Measurements from ENCODE around the gene BRD4.

BRD4 gene

DNA sequence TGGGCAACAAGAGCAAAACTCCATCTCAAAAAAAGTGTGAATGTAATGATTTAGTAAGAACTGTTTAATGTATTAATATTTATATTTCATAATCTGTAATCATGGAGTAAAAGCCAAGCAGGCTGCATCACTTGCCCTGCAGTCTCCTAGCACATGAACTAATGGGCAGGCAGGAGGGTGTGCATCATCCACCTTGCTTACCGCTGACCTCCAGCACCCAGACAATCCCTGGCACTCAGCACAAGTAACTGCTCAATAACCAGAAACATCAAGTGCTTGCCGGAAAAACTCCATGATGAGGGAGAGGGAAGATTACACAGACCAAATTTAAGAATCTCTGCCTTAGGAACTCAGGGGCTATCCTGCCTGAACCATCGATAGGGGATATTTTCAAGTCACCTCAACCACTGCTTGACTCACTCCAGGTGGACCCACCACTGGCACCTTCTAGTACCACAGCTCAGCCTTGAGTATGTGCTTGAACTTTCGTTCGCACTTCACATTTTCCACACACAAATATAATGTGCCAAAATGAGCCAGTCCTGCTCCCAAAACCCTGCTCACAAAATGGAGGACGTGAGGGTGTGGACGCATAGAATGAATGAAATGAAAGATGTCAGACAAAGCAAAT, 18.6 kb downstream of the BRD4 start:
- DNase-seq (ENCODE audit: low spot score) = no peak

- no peak for DNase-seq (ENCODE audit: low spot score)
Measured at GRCh38 chr19:15307169-15307568, 25.2 kb downstream of the BRD4 start.

GRCh38 chr19:15305582-15306334, 26.6 kb downstream of the BRD4 start:
- no peak for DNase-seq (ENCODE audit: low spot score)

DNA sequence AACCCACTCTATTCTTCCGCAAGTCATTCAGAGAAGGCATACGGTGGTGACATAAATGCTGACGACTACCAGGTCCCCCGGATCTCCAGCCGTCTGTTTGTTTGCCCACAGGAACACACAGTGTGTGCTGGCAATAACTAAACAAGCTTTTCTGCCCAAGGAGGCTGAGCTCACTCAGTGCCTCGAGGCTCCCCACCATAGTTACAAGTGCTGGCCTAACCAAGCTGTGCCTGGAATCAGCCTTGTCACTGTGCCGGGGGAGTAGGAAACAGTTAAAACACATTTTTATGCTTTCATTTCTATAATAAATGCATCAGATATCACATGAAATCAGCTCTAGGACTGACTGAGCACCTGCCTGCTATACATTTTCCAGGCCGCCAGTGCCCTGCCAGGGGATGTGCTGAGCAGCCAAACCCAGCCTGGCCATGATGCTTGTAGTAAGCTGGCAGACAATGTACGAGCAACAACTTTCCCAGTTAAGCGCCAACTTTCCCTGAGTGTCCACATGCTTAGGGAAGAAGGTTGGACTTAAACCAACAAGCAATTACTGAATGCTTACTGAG, 28.1 kb downstream of the BRD4 start:
- DNase-seq (ENCODE audit: low spot score) = no peak

- DNase-seq (ENCODE audit: low spot score) = no peak
Measured at GRCh38 chr19:15303105-15303780, 29.1 kb downstream of the BRD4 start.

- DNase-seq (ENCODE audit: low spot score) = no peak
Measured at GRCh38 chr19:15300533-15301197, 31.7 kb downstream of the BRD4 start.

GRCh38 chr19:15299568-15300409, 32.5 kb downstream of the BRD4 start:
- no peak for DNase-seq (ENCODE audit: low spot score)

DNA sequence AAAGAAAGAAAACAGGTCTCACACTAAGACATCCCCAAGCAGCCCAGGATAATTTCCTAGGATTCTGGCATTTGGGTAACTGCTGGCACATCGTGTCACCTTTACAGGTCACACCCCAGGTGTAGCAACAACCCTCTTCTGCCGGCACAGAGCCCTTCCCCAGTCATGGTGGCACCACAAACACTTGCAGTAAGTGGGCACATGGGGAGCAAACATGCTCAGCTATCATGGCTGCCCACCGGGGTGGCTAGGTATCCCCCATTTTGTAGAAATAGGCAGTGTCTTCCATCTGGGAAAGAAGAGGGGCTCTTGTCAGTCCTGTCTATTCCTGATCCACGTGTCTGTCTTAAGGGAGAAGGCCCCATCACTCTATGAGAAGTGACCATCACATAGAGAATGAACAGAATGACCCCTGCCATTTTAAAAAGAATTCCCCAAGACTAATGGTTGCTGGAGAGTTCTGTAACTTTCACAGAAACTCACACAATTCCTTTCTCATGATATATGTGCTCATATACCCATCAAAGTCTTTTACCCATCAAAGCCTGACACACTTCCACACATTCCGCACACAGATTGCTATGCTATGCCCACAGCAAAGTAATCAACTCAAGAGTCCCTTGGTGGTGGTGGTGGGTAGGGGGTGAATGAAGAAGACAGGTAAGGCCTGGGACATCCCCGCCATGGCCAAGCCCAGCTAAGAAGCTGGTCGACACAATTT, 33.3 kb downstream of the BRD4 start:
- DNase-seq (ENCODE audit: low spot score) = no peak

- no peak for DNase-seq (ENCODE audit: low spot score)
Measured at GRCh38 chr19:15297416-15298224, 34.7 kb downstream of the BRD4 start.

DNA sequence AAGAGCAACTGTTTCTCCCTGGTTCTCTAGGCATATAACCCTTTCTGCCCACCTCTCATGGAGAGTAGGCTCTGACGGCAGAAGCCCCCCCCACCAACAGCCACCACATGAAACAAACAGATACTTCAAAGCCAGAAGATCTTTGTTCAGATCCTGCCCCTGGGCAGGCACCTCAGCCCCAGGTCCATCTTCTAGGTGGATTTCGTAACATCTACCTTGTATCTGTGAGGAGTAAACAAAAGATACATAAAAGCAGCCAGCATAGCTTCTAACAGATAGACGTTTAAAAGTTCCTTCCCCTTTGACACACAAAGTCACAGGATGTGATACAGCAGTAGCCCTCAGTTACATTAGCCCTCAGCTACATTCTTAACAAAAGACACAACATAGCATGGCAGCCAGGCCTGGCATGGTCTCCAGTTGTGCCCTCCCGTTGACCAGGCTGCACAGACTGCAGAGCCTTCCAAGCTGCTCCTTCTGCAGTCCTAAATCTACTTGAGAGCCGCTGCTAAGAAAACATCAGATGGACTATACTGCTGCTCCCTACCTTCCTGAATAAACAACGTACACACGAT, 35.4 kb downstream of the BRD4 start:
- DNase-seq (ENCODE audit: low spot score) = no peak

DNA sequence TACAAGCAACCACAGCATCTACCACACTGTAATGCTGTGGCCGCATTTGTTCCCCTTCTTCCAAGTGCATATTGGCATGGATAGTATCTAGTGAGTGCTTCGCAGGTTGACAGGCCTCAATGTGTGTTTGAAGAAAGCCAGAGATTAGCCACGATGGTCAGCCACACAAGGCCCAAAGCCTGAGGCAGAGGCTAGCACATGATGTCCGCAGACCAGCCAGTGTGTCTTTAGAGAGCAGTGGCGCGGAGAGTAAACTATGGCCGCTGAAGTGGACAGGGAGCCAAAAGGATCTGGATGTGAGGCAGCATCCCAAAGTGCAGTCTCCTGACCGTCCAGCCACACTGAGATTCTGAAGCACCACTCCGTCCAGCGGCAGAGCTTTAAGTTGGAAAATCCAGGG, 36.0 kb downstream of the BRD4 start:
- DNase-seq (ENCODE audit: low spot score) = no peak

DNA sequence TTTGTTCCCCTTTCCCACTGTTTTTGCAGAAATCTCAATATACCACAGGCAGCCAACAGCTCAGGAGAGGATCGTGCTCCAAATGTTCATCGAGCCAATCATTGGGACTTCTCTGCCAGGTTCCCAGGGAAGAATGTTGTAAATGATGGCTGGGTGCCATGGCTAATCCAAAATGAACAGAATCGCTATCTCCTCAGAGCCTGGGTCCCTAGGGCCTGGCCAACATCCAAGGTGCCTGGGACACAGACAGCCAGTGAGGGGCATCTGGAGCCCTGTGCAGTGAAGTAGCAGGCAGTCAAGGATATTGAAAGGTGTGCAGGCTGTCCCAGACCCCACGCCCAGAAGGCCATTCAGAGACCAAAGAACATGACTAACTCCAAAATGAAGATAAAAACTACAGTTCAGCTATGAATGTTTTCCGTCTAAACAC, 37.8 kb downstream of the BRD4 start:
- DNase-seq (ENCODE audit: low spot score) = no peak

DNA sequence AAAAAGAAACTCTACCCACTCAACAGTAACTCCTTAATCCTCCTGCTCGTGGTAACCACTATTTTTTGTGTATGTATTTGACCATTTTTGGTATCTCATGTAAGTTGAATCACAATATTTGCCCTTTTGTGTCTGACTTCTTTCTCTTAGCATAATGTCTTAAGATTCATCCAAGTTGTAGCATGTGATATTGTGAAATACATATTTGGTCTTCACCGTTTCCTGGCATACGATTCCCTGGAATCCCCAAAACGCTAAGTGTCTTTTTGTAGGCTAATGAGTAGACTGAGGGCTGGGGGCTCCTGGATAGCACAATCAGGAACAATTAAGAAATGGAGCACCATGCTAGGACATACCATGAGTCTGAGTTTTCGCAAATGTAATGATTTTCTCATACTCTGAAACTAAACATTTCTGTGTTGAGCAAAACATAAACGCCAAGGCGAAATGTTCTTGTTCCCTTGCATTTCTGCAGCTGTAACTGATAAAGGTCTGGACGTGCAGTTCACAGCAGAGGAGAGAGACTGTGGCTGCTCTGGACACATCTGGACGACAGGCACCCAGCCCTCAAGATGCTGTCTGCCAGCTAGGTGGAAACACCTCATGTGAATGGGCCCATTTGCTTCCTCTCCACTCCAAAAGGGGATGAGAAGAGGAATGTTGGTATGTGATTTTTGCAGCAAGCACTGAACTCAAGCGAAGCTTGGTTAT, 38.4 kb downstream of the BRD4 start:
- DNase-seq (ENCODE audit: low spot score) = no peak

- no peak for DNase-seq (ENCODE audit: low spot score)
Measured at GRCh38 chr19:15292847-15293582, 39.3 kb downstream of the BRD4 start.

DNA sequence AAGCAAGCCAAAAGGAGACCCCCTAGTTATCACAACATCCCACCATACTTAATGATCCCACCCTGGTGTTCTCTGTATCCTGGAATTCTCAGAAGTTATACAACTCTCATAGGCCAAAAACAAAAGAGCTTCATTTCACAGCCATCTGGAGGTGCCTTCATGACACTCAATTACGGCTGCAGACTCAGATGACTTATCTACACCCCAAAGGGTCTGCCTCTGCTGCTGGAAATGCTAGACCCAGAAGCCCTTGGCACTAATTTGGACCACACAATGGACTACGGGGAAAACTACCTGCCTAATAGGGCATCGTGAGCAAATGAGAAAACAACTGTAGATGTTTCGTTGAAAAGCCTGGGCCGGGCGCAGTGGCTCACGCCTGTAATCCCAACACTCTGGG, 40.2 kb downstream of the BRD4 start:
- DNase-seq (ENCODE audit: low spot score) = no peak

- no peak for DNase-seq (ENCODE audit: low spot score)
Measured at GRCh38 chr19:15291548-15292021, 40.8 kb downstream of the BRD4 start.

GRCh38 chr19:15291089-15291488, 41.2 kb downstream of the BRD4 start:
- DNase-seq (ENCODE audit: low spot score) = no peak

- DNase-seq (ENCODE audit: low spot score) = no peak
Measured at GRCh38 chr19:15290166-15290565, 42.2 kb downstream of the BRD4 start.
